ENCODE data around the gene SLC5A10. TPM values are rescaled to one million over a fixed set of nuclear protein-coding genes. Genes with fewer than 3 reads are reported as not detected.
"Not testable (repeated sequence)": the region's sequence is repeated elsewhere in the genome, so short reads cannot be mapped to it uniquely, and the experiment has no call there.

The SLC5A10 gene
- total RNA-seq, 2 donors from 2014 or later: 0.26 to 0.27 TPM

DNA sequence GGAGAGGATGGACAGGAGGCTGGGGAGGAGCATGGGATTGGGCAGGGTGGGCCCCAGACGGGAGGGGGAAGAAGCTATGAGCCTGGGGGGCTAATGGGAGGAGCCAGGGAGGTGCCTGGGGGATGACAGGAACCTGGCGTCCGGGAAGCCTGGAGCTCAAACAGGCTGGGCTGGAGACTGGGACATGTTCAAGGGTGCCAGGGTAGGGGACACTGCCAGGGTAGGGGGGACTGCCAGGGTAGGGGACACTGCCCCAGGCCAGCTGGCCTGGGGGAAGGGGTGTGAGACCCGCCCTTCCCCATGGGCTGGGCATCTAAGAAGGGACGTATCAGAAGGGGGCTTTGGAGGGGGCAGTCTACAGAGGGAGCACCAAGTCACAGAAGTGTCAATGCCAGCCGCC lies 59.6 kb downstream of the SLC5A10 start:
- intact Hi-C loops (cut with DNase I): no loop called here
- ATAC-seq (no peak), DNase-seq (peak; percentile 16)

- no peak for ATAC-seq
- DNase-seq: peak; percentile 12
- intact Hi-C loops (cut with DNase I): no loop called here
Observed at GRCh38 chr17:19012171-19013080, 60.5 kb downstream of the SLC5A10 start.

GRCh38 chr17:19013226-19013625 lies 61.3 kb downstream of the SLC5A10 start:
- no peak for ATAC-seq
- peak; percentile 13 for DNase-seq
- intact Hi-C loops (cut with DNase I): no loop called here

- no peak for ATAC-seq
- DNase-seq: peak; percentile 15
- intact Hi-C loops (cut with DNase I): no loop called here
Observed at GRCh38 chr17:19013806-19014627, 62.1 kb downstream of the SLC5A10 start.

DNA sequence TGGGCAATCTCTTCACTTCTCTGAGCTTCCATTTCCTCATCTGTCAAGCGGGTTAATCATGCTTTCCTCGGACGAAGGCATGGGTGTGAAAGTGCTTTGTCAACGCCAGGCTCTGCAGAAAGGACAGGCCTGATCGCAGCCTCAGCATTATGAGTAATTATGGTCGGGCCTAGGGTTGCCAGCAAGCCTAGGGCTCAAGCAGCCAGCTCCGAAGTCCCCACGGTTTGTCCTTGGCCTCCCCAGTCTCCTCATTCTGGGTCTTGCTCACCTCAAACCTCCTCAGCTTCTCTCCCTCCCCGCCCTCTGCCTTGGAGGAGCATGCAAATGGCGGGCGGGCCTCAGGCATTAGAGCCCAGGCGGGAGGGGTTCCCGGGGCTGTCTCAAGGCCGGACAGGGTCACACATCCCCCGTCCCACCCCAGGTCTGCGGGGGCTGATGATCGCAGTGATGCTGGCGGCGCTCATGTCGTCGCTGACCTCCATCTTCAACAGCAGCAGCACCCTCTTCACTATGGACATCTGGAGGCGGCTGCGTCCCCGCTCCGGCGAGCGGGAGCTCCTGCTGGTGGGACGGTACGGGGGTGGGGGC lies 62.8 kb downstream of the SLC5A10 start:
- intact Hi-C loops (cut with DNase I): no loop called here
- DNase-seq: peak; percentile 13
- ATAC-seq: no peak

- no peak for ATAC-seq
- peak; percentile 2 for DNase-seq
- intact Hi-C loops (cut with DNase I): no loop called here
Observed at GRCh38 chr17:19015428-19015827, 63.5 kb downstream of the SLC5A10 start.

GRCh38 chr17:19016297-19016696 lies 64.3 kb downstream of the SLC5A10 start:
- intact Hi-C loops (cut with DNase I): no loop called here
- DNase-seq: peak; percentile 9
- no peak for ATAC-seq

DNA sequence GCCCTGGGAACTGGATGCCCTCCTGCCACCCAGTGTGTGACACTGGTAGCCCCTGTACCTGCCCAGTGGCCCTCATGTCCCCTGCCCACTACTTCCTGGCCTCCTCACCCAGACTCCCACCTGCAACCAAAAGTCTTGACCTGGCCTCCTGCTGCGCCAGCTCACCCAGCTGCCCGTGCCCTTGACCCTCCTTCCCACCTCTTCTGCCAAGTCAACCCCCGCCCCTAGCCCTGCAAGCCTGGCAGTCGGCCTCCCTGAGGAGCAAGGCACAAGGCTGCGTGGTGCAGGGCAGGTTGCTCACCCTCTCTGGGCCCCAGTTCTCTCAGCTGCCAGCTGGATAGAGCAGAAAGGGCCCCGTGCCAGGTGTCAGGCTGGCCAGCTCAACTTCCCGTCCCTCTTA lies 64.9 kb downstream of the SLC5A10 start:
- no peak for DNase-seq
- intact Hi-C loops (cut with DNase I): no loop called here

DNA sequence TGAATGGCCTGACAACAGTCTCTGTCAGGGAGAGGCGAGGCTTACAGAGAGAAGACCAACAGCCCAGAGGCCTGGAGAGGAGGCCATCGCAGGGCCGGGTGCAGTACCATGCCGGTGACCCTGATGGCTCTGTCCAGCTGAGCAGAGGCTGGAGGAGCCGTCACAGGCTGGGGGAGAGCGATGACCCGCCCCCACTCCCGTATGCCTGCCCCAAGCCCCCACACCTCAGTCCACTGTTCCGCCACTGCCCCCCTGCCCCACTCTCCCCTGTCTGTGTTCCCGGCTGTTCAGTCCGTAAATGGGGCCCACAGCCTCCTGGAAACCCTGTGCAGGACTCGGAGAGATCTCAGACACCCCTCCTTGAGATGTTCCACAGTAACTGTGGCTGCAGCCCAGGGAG lies 65.4 kb downstream of the SLC5A10 start:
- no peak for ATAC-seq
- peak; percentile 10 for DNase-seq
- intact Hi-C loops (cut with DNase I): no loop called here

More for the DNA sequence above, 64.9 kb downstream of the SLC5A10 start:
- no peak for ATAC-seq

- DNase-seq: peak; percentile 8
- intact Hi-C loops (cut with DNase I): no loop called here
- no peak for ATAC-seq
Observed at GRCh38 chr17:19017804-19018599, 66.0 kb downstream of the SLC5A10 start.

GRCh38 chr17:19018600-19018950 lies 66.6 kb downstream of the SLC5A10 start:
- intact Hi-C loops (cut with DNase I): no loop called here
- ATAC-seq (no peak), DNase-seq (peak; percentile 3)

DNA sequence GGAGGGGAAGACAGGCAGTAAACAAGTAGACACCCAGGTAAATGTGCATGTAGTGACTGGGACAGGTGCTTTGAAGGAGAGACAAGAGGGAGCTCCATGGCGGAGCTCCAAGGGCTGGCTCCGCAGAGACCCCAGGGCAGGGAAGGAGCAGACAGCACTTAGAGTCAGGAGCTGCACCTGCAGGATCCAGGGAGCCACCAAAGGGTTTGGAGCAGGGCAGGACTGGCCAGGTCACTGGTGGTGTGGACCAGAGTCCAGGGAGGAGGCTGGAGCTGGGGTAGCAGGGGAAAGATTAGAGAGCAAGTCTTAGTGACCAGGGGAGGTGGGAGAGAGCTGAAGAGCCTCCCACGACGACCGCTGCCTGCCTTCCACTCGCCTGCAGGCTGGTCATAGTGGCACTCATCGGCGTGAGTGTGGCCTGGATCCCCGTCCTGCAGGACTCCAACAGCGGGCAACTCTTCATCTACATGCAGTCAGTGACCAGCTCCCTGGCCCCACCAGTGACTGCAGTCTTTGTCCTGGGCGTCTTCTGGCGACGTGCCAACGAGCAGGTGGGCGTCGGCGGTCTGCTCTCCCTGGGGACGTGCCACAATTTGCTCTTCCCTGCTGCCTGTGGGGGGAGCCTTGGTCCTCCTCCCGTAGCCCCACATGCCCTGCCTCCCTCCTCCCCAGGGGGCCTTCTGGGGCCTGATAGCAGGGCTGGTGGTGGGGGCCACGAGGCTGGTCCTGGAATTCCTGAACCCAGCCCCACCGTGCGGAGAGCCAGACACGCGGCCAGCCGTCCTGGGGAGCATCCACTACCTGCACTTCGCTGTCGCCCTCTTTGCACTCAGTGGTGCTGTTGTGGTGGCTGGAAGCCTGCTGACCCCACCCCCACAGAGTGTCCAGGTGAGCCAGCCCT lies 67.3 kb downstream of the SLC5A10 start:
- DNase-seq (peak; percentile 23), ATAC-seq (no peak)
- intact Hi-C loops (cut with DNase I): no loop called here

GRCh38 chr17:19020016-19020415 lies 68.1 kb downstream of the SLC5A10 start:
- DNase-seq (peak; percentile 3), ATAC-seq (no peak)
- intact Hi-C loops (cut with DNase I): no loop called here

- peak; percentile 10 for DNase-seq
- intact Hi-C loops (cut with DNase I); ATAC-seq: not testable (repeated sequence)
Observed at GRCh38 chr17:19021011-19021621, 69.2 kb downstream of the SLC5A10 start.

DNA sequence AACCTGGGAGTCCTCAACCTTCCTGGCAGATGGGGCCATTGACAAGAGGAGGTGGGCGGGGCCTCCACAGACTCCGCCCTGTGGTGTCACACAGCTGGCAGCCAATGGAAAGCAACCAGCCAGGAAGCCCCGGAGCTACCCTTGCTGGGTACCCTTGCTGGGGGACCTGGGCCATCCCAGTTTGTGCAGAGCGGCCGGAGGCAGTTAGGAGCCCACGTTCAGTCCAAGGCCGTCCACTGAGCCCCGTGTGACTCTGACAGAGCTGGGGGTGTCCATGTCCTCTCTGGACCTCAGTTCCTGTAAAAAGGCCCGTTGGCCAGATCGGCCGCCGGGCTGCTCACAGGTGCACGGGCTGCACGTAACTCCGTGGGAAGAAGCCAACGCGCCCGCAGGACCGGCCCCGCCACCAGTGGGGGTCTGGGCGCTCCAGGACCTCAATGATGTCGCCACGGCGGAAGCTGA lies 69.7 kb downstream of the SLC5A10 start:
- intact Hi-C loops (cut with DNase I): no loop called here
- no peak for ATAC-seq
- DNase-seq: peak; percentile 34

DNA sequence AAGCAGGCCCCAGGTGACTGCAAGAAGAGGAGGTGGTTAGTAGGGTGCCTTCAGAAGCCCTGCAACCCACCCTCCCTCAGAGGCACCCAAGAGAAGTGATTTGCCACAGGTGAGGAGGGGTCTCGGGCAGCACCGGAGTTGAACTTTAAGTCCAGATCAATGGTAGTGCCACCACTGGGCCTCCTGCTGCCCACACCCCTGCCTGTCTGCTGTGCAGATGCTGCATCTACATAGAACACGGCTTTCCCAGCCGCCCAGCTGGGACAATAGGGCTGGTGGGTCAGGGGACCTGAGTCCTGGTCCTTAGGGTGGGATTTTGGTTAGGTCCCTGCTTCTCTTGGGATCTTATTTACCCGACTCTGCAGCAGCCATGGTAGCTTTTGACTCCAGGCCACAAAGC lies 70.2 kb downstream of the SLC5A10 start:
- intact Hi-C loops (cut with DNase I): no loop called here
- ATAC-seq: no peak
- peak; percentile 7 for DNase-seq

- ATAC-seq (no peak), DNase-seq (peak; percentile 11)
- intact Hi-C loops (cut with DNase I): no loop called here
Observed at GRCh38 chr17:19022747-19023146, 70.8 kb downstream of the SLC5A10 start.
